PFSK-1 (cell line): Measurements from ENCODE around the gene ASCL5.

Experiments
- FOXP2 ChIP-seq: optimal IDR thresholded peaks from 2 replicates; pipeline ENCODE3; 2011; ENCODE audit warnings: borderline replicate concordance, control low read depth, inconsistent platforms; ENCODE audit not compliant: insufficient read depth; ENCODE audit errors: extremely low read length, extremely low read depth
- POLR2AphosphoS5 ChIP-seq: IDR thresholded peaks from 2 replicates; pipeline ENCODE4 v1.6.1; 2012; ENCODE audit warnings: low read depth, mild to moderate bottlenecking, control low read depth, low read length, moderate library complexity
- REST ChIP-seq, 2 experiments: IDR thresholded peaks; 2 replicates each; pipeline versions ENCODE4 v1.6.1 to v1.8.0; 2011 to 2012; ENCODE audit warnings: low read depth in 2 of 2, low read length in 2 of 2, control low read depth in 1 of 2, inconsistent platforms in 1 of 2, mild to moderate bottlenecking in 1 of 2, moderate library complexity in 1 of 2; ENCODE audit not compliant: insufficient read depth in 1 of 2
- SIN3A ChIP-seq: IDR thresholded peaks from 2 replicates; pipeline ENCODE4 v1.6.1; 2012; ENCODE audit warnings: mild to moderate bottlenecking, low read length, moderate library complexity, borderline replicate concordance; ENCODE audit not compliant: insufficient read depth
- TAF1 ChIP-seq: IDR thresholded peaks from 2 replicates; pipeline ENCODE4 v1.6.1; 2012; ENCODE audit warnings: low read length, control low read depth, borderline replicate concordance; ENCODE audit not compliant: insufficient read depth

Gene ASCL5

GRCh38 chr1:201069636-201070035, 57.3 kb downstream of the ASCL5 start:
- no peak for TF ChIP-seq FOXP2

- TF ChIP-seq REST (IDR thresholded peaks at IDR 0.05; ENCODE audit: insufficient read depth in 1 of 2, low read depth in 2 of 2, low read length in 2 of 2) (no peak), POLR2AphosphoS5 (no peak), FOXP2 (no peak), TAF1 (no peak), SIN3A (no peak)
Measured at GRCh38 chr1:201068976-201069375, 58.0 kb downstream of the ASCL5 start.

GRCh38 chr1:201066986-201067385, 60.0 kb downstream of the ASCL5 start:
- TF ChIP-seq POLR2AphosphoS5 (no peak), REST (IDR thresholded peaks at IDR 0.05; ENCODE audit: insufficient read depth in 1 of 2, low read depth in 2 of 2, low read length in 2 of 2) (no peak), FOXP2 (no peak), SIN3A (no peak), TAF1 (no peak)

GRCh38 chr1:201065686-201066085, 61.3 kb downstream of the ASCL5 start:
- no peak for TF ChIP-seq REST (IDR thresholded peaks at IDR 0.05; ENCODE audit: insufficient read depth in 1 of 2, low read depth in 2 of 2, low read length in 2 of 2)
- no peak for TF ChIP-seq TAF1
- no peak for TF ChIP-seq POLR2AphosphoS5
- no peak for TF ChIP-seq FOXP2
- no peak for TF ChIP-seq SIN3A

GRCh38 chr1:201064806-201065205, 62.2 kb downstream of the ASCL5 start:
- TF ChIP-seq FOXP2, result no peak
- TF ChIP-seq SIN3A, result no peak
- no peak for TF ChIP-seq TAF1
- no peak for TF ChIP-seq REST (IDR thresholded peaks at IDR 0.05; ENCODE audit: insufficient read depth in 1 of 2, low read depth in 2 of 2, low read length in 2 of 2)
- TF ChIP-seq POLR2AphosphoS5, result no peak
